ENCODE results near the gene NKX3-2. TPM values are rescaled to one million over a fixed set of nuclear protein-coding genes. Genes with fewer than 3 reads are reported as not detected.

The NKX3-2 gene
- total RNA-seq, 1 experiment from 2014 or later, result 0.07 TPM

DNA sequence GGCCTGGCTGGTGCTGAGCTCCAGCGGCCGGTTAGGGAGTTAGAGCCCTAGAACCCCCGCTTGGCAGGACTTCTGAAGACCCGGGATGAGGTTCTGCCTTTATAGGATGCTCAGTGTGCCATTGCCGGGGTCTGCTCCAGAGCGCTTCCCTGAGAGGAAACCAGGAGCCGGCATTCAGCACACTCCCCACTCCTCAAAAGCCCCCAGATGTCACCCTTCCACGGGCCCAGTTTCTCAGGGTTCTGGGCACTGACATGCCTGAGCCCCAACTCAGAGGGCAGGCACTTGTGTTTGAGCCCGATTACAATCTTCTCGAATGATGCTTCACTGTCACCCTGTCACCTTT lies 6.5 kb downstream of the NKX3-2 start:
- H3K4me1 ChIP-seq (ENCODE audit: insufficient read depth, low read length), result no peaks in the 10 kb centered on the region
- no peak overlapping the region for H3K27ac ChIP-seq (ENCODE audit: low read length)
- ChIA-PET CTCF (no interaction called here), POLR2A (ENCODE audit: unreplicated experiment) (no interaction called here)
- H2AFZ ChIP-seq (ENCODE audit: low read length), result no peak overlapping the region
- no peak for DNase-seq
- no peak for ATAC-seq
- H3K9me3 ChIP-seq (ENCODE audit: low read length), result no peaks in the 10 kb centered on the region
- no TSS peak for BruUV-seq (replicated peaks)
- intact Hi-C loops (cut with micrococcal nuclease), result no loop called here
- no peaks in the 10 kb centered on the region for H4K20me1 ChIP-seq (ENCODE audit: low read length)
- peaks cover 68% of the 10 kb centered on the region for H3K27me3 ChIP-seq (ENCODE audit: low read length)
- no peak overlapping the region for H3K9ac ChIP-seq (ENCODE audit: low read length)
- no peak overlapping the region for H3K4me2 ChIP-seq (ENCODE audit: low read length)
- H3F3A ChIP-seq (ENCODE audit: low read length, unreplicated experiment), result no peaks in the 10 kb centered on the region
- H3K4me3 ChIP-seq (ENCODE audit: low read length), result no peak overlapping the region
- TF ChIP-seq, protein P1, sequence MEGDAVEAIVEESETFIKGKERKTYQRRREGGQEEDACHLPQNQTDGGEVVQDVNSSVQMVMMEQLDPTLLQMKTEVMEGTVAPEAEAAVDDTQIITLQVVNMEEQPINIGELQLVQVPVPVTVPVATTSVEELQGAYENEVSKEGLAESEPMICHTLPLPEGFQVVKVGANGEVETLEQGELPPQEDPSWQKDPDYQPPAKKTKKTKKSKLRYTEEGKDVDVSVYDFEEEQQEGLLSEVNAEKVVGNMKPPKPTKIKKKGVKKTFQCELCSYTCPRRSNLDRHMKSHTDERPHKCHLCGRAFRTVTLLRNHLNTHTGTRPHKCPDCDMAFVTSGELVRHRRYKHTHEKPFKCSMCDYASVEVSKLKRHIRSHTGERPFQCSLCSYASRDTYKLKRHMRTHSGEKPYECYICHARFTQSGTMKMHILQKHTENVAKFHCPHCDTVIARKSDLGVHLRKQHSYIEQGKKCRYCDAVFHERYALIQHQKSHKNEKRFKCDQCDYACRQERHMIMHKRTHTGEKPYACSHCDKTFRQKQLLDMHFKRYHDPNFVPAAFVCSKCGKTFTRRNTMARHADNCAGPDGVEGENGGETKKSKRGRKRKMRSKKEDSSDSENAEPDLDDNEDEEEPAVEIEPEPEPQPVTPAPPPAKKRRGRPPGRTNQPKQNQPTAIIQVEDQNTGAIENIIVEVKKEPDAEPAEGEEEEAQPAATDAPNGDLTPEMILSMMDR (conservative IDR thresholded peaks at IDR 0.05; ENCODE audit: low read depth, low read length), result no peak
- TF ChIP-seq EZH2 (IDR thresholded peaks at IDR 0.05; ENCODE audit: low read length, unreplicated experiment) (no peak), EZH2phosphoT487 (IDR thresholded peaks at IDR 0.05; ENCODE audit: borderline replicate concordance, low read length) (no peak)
- no peaks in the 10 kb centered on the region for H3K9me2 ChIP-seq (replicated peaks; ENCODE audit: low read length)
- H3K79me2 ChIP-seq (ENCODE audit: low read length), result no peaks in the 10 kb centered on the region
- H3K36me3 ChIP-seq (ENCODE audit: low read depth, low read length), result no peaks in the 10 kb centered on the region

DNA sequence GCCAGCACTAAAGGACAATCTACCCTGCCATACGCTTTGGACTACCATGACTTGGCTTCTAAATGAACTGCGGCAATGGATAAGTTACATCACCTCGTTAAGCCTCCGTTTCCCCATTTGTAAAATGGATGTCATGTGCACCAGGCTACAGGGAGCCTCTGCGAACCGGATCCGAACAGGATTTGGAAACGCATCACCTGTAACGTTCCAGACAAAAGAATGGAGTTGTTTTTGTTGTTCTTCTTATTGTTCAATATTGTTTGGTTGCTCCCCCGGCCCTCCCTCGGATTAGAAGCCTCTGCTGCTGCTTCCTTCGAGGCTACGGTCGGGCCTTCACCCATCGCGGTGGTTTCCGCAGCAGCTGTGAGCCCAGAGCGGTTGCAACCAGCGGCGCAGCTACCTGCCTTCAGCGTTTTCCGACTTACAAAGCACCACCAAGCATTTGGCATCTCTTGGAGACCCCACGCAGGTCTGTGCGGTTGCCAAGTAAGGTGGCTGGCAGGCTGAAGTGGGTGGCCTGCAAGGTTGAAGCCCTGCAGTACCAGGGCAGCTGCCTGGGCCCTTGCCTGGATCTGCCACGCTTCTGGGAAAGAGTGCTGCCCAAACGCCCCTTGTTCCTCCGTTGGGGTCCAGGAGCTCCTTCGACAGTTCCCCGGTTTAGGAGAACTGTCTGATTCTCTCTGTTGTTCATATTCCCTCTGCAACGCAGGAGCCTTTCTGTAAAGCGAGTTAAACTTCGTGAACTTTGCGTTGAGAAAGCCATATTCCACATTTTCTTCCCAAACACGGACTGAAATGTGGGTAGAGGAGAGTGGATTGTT lies 7.1 kb downstream of the NKX3-2 start:
- H3K4me1 ChIP-seq (ENCODE audit: insufficient read depth, low read length), result no peaks in the 10 kb centered on the region

DNA sequence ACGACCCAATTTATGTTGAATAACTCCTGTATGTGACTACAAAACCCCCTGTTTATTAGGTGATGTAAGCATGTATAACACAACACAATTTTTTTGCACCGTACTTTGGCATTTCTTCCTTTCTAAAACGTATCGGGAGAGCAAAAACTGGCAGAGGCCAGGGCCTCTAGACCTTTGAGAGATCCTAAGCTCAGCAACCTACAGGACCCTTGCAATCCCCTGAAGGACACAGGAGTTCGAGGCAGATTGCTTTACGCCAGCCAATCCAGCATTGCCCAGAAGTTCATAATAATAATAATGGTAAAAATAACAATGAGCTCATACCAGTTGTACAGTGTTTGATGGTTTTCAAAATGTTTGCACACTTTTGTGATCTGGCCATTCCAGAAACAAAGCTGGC lies 7.7 kb downstream of the NKX3-2 start:
- BruUV-seq (replicated peaks), result no TSS peak
- H3K9me2 ChIP-seq (replicated peaks; ENCODE audit: low read length), result no peaks in the 10 kb centered on the region
- no peaks in the 10 kb centered on the region for H4K20me1 ChIP-seq (ENCODE audit: low read length)
- H3F3A ChIP-seq (ENCODE audit: low read length, unreplicated experiment), result no peaks in the 10 kb centered on the region
- DNase-seq, result no peak
- H3K27ac ChIP-seq (ENCODE audit: low read length), result no peak overlapping the region
- intact Hi-C loops (cut with micrococcal nuclease), result no loop called here
- no peak overlapping the region for H3K9ac ChIP-seq (ENCODE audit: low read length)
- H3K79me2 ChIP-seq (ENCODE audit: low read length), result no peaks in the 10 kb centered on the region
- H2AFZ ChIP-seq (ENCODE audit: low read length), result no peak overlapping the region
- no peaks in the 10 kb centered on the region for H3K36me3 ChIP-seq (ENCODE audit: low read depth, low read length)
- H3K4me2 ChIP-seq (ENCODE audit: low read length), result no peak overlapping the region
- no peak for ATAC-seq
- POLR2A ChIA-PET (ENCODE audit: unreplicated experiment), result no interaction called here
- no peak overlapping the region for H3K4me3 ChIP-seq (ENCODE audit: low read length)
- peaks cover 68% of the 10 kb centered on the region for H3K27me3 ChIP-seq (ENCODE audit: low read length)
- H3K4me1 ChIP-seq (ENCODE audit: insufficient read depth, low read length), result no peaks in the 10 kb centered on the region
- H3K9me3 ChIP-seq (ENCODE audit: low read length), result no peaks in the 10 kb centered on the region
- CTCF ChIA-PET, result no interaction called here
- TF ChIP-seq EZH2 (IDR thresholded peaks at IDR 0.05; ENCODE audit: low read length, unreplicated experiment), result no peak
- TF ChIP-seq EZH2phosphoT487 (IDR thresholded peaks at IDR 0.05; ENCODE audit: borderline replicate concordance, low read length), result no peak
- TF ChIP-seq, protein P1 (conservative IDR thresholded peaks at IDR 0.05; ENCODE audit: low read depth, low read length), result no peak

More for the DNA sequence above, 7.1 kb downstream of the NKX3-2 start:
- Histone ChIP-seq H3K9ac (ENCODE audit: low read length) (no peak overlapping the region), H3K4me3 (ENCODE audit: low read length) (no peak overlapping the region), H3K27me3 (ENCODE audit: low read length) (peaks cover 68% of the 10 kb centered on the region), H3K79me2 (ENCODE audit: low read length) (no peaks in the 10 kb centered on the region), H4K20me1 (ENCODE audit: low read length) (no peaks in the 10 kb centered on the region), H3K27ac (ENCODE audit: low read length) (no peak overlapping the region), H3K4me2 (ENCODE audit: low read length) (no peak overlapping the region), H3K36me3 (ENCODE audit: low read depth, low read length) (no peaks in the 10 kb centered on the region), H3K9me2 (replicated peaks; ENCODE audit: low read length) (no peaks in the 10 kb centered on the region), H2AFZ (ENCODE audit: low read length) (no peak overlapping the region), H3F3A (ENCODE audit: low read length, unreplicated experiment) (no peaks in the 10 kb centered on the region), H3K9me3 (ENCODE audit: low read length) (no peaks in the 10 kb centered on the region)
- ATAC-seq (no peak), DNase-seq (no peak)
- intact Hi-C loops (cut with micrococcal nuclease), result no loop called here
- CTCF ChIA-PET, result no interaction called here
- BruUV-seq (replicated peaks), result no TSS peak
- TF ChIP-seq EZH2phosphoT487 (IDR thresholded peaks at IDR 0.05; ENCODE audit: borderline replicate concordance, low read length) (no peak), EZH2 (IDR thresholded peaks at IDR 0.05; ENCODE audit: low read length, unreplicated experiment) (no peak)
- TF ChIP-seq, protein P1 (conservative IDR thresholded peaks at IDR 0.05; ENCODE audit: low read depth, low read length), result no peak
- POLR2A ChIA-PET (ENCODE audit: unreplicated experiment), result no interaction called here
